Bronchial epithelial cell (primary cell): ENCODE data around the gene UTRN. TPM values are rescaled to one million over a fixed set of nuclear protein-coding genes. Genes with fewer than 3 reads are reported as not detected.
A peak's percentile ranks its signal among the peaks of the same experiment; 100 is the strongest.

ENCODE experiments used
- DNase-seq: peaks from one replicate; pipeline ENCODE4 v3.0.0-alpha.2; 2010; ENCODE audit warnings: low read depth
- FAIRE-seq: peaks from 2 replicates; lab custom pipeline; 2011; peaks lifted over from hg19 to GRCh38; lab: Jason Lieb, UNC
- H3K27me3 ChIP-seq: 2 replicates; pipeline ENCODE4 v1.5.1; 2011; ENCODE audit warnings: low read length; ENCODE audit not compliant: control insufficient read depth, insufficient read depth
- H3K36me3 ChIP-seq: 2 replicates; pipeline ENCODE4 v1.5.1; 2011; ENCODE audit warnings: low read length; ENCODE audit not compliant: control insufficient read depth, insufficient read depth
- H3K4me3 ChIP-seq: 2 replicates; pipeline ENCODE4 v1.5.1; 2011; ENCODE audit warnings: mild to moderate bottlenecking, low read depth, low read length, control low read depth
- total RNA-seq: library from RNA; depleted of rRNA; stranded (reverse); fragments of >200 nt; gene quantifications from 2 replicates; pipeline ENCODE4 v1.2.1, GENCODE V29; 2014
- TF ChIP-seq, protein P1 (sequence below): IDR thresholded peaks from 2 replicates; pipeline ENCODE4 v1.5.1; 2011; ENCODE audit warnings: mild to moderate bottlenecking, moderate library complexity, low read length, control low read depth, inconsistent platforms; ENCODE audit not compliant: insufficient read depth, severe bottlenecking

The UTRN gene
- total RNA-seq, 1 donor from 2014 or later: 38.4 TPM

DNA sequence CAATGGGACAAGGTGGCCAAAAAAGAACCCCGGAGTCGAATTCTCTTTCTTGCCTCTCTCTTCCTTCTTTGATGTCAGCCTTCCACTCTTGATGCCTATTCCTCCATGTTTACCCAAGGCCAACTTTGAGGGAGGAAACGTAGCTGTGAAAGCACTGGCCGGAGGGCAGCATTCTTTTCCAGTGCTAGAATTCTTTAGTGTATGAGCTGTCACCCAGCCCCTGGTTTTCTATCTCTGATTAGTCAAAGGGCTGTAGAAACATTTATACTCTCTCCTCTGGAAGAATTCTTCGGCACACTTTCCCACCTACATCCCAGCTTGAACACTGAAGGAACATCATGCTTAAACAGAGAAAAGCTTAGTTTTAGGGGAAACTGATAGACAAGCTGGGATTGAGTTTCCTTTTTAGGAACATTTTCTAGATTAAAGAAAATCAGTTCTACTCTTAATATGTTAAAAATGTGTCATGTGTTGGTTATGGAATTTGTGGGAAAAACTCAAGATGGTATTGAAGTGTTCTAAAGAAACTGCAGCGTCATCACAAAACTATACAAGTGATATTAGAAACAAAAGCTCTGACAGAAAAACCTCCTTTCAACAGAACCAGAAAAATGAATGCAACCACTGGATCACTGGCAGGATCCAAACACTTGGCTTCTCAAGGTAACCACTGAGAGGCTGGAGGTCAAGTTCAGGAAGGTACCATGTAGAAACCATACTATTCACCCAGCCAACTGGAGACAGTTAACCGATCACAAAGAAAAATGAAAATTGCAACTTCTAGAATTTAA lies 20.7 kb upstream of the UTRN start:
- TF ChIP-seq, protein P1, sequence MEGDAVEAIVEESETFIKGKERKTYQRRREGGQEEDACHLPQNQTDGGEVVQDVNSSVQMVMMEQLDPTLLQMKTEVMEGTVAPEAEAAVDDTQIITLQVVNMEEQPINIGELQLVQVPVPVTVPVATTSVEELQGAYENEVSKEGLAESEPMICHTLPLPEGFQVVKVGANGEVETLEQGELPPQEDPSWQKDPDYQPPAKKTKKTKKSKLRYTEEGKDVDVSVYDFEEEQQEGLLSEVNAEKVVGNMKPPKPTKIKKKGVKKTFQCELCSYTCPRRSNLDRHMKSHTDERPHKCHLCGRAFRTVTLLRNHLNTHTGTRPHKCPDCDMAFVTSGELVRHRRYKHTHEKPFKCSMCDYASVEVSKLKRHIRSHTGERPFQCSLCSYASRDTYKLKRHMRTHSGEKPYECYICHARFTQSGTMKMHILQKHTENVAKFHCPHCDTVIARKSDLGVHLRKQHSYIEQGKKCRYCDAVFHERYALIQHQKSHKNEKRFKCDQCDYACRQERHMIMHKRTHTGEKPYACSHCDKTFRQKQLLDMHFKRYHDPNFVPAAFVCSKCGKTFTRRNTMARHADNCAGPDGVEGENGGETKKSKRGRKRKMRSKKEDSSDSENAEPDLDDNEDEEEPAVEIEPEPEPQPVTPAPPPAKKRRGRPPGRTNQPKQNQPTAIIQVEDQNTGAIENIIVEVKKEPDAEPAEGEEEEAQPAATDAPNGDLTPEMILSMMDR: no peak
- Histone ChIP-seq H3K4me3 (no peak overlapping the region), H3K27me3 (no peaks in the 10 kb centered on the region), H3K36me3 (no peaks in the 10 kb centered on the region)
- DNase-seq: peak; percentile 93
- FAIRE-seq: no peak

DNA sequence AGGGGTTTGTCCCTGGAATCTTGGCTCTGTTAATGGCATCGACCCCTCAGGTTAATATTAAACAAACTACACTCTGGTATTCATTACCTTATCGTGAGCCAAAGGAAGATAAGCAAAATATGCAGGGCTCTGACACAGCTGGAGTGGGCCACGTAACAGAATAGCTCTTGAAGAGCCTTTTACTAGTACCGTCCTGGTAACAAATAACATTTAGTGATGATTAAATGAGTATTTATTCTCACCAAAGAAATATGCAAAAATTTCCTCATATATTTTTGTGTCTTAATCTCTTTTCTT lies 20.1 kb upstream of the UTRN start:
- DNase-seq (no peak), FAIRE-seq (no peak)
- Histone ChIP-seq H3K27me3 (no peaks in the 10 kb centered on the region), H3K36me3 (no peaks in the 10 kb centered on the region), H3K4me3 (no peak overlapping the region)
- TF ChIP-seq, protein P1: no peak

DNA sequence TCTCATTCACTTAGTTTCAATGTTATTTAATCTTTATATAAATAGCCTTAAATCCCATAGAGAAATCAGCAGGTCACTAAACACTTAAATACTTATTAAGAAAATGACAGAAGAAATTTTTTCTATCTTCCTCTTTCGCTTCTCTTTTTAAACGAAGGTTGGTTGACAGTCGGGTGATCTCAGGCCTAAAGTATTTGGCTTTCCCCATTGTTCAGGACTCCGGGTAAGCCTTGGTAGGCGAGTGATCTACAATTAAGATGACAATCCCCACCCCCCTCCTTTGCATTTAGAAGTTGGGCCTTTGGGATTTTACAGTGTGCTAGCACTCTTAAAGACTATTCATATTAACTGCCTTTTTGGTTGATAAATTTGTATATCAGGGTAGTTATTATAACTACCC lies 19.7 kb upstream of the UTRN start:
- TF ChIP-seq, protein P1: no peak
- no peak overlapping the region for H3K4me3 ChIP-seq
- no peaks in the 10 kb centered on the region for H3K36me3 ChIP-seq
- DNase-seq: peak; percentile 69
- FAIRE-seq: no peak
- H3K27me3 ChIP-seq: no peaks in the 10 kb centered on the region

DNA sequence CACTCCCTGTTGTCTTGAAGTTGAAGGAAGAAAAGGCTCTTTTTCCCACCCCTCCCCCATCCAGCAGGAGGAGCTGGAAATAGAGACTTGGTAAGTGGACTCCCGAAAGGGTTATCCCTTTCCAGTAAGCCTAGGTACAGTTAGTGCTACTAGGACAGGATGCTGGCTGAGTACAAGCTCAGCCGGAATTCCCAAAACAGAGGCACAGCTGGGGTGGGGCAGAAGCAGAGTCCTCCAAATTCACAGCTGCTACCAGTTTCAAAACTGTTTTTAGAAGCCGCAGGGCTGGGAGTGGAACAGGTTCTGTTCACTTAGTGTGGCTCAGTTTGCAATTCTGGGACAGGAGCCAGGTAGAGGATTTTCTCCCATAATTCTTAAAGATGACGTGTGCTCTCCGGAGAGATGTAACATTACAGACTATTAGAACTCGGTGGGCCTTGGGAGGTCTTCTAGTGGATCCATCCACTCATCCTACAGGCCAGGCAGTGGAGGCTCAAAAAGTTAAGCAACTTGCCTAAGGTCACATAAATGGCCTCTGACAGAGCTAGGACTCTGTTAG lies 19.0 kb upstream of the UTRN start:
- TF ChIP-seq, protein P1: no peak
- DNase-seq: peak; percentile 92
- FAIRE-seq: no peak

DNA sequence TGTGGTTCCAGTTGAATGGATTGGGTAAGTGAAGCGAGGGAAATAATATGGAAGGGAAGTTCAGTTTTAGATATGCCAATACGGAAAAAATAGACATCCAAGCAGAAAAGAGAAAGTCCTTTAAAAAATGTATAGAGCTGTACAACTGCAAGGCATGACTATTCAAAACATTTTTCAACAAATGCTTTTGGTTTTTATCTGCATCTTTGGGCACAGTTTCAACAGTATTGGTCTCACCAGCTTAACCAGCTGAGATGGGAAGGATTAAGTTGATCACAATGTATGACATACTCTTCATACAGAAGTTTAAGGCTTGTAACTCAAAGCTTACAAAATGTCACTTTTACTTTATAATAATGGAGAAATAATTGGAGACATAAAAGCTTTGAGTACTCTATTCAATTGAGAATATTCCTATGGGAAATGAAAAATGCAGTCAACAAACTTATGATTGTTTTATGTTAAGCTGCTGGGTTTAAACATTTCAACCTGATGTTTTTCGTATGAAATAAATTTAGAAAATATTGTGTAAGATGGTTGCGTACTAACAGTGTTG lies 16.3 kb upstream of the UTRN start:
- FAIRE-seq (no peak), DNase-seq (no peak)
- TF ChIP-seq, protein P1: no peak
- H3K4me3 ChIP-seq: no peak overlapping the region
- H3K27me3 ChIP-seq: no peaks in the 10 kb centered on the region
- H3K36me3 ChIP-seq: no peaks in the 10 kb centered on the region

More for the DNA sequence above, 19.0 kb upstream of the UTRN start:
- no peaks in the 10 kb centered on the region for H3K27me3 ChIP-seq
- H3K4me3 ChIP-seq: no peak overlapping the region
- H3K36me3 ChIP-seq: no peaks in the 10 kb centered on the region

DNA sequence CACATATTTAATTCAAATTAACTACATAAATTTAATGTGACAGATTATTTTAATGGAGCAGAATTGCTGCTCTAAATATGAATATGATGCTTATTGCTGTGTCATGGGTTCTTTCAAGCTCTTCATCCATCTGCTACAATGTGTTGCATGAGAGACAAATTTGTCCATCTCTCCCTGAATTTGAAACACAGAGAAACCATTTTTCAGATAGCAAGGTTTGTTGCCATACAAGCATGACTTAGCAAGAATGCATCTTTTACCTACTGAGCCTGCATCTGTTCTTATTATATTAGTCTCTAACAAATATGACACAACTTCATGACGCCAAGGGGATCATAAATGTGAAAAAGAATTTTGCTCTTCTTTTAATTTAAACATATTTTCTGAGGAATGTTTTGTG lies 8.0 kb upstream of the UTRN start:
- H3K4me3 ChIP-seq: no peak overlapping the region
- no peaks in the 10 kb centered on the region for H3K36me3 ChIP-seq
- DNase-seq (no peak), FAIRE-seq (no peak)
- TF ChIP-seq, protein P1: no peak
- H3K27me3 ChIP-seq: no peaks in the 10 kb centered on the region
